ENCODE data around the gene ZNF77. TPM values are rescaled to one million over a fixed set of nuclear protein-coding genes. Genes with fewer than 3 reads are reported as not detected.
A peak's percentile ranks its signal among the peaks of the same experiment; 100 is the strongest.
"Not testable (repeated sequence)": the region's sequence is repeated elsewhere in the genome, so short reads cannot be mapped to it uniquely, and the experiment has no call there.

The ZNF77 gene
- total RNA-seq, result 1 to 10 TPM; 4.0 to 4.2 TPM

- Mint-ChIP-seq H3K4me1 (peaks cover 43% of the 10 kb centered on the region), H3K27me3 (no peaks in the 10 kb centered on the region), H3K27ac (peak within 1 kb of the TSS; percentile 86), H3K9me3 (no peaks in the 10 kb centered on the region), H3K36me3 (ENCODE audit: low read depth) (peaks cover 15% of the 10 kb centered on the region), H3K4me3 (peak within 1 kb of the TSS; percentile 90)
- ChIA-PET CTCF (no interaction called here), POLR2A (no interaction called here)
- DNase-seq, result peak; percentile 99
Measured at GRCh38 chr19:2944775-2945574, at the start of gene ZNF77. Gene ZNF77 (minus strand): TSS chr19:2944971. CDS start chr19:2944840, 131 bp downstream.

DNA sequence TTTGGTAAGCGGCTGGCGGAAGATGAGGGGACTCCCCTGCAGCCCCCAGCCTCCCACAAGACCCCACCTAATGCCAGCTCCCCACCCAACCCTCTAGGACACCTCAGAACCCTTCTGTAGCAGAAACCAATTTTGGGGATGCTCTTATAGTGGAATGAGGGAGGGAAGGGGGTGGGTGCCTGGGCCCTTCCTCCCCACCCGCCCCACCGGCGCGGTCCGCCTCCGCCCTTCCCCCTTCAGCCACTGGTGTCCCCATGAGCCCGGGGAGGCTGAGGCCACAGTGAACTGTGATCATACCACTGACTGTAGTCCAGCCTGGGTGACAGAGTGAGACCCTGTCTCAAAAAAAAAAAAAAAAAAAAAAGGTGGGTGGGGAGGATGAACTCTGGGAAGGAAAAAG is 48.8 kb upstream of the ZNF77 start:
- no peaks in the 10 kb centered on the region for H3K36me3 Mint-ChIP-seq (ENCODE audit: low read depth)
- no peaks in the 10 kb centered on the region for H3K9me3 Mint-ChIP-seq
- no peak for DNase-seq
- CTCF ChIA-PET, result no interaction called here
- no peak overlapping the region for H3K4me3 Mint-ChIP-seq
- POLR2A ChIA-PET, result no interaction called here
- no peaks in the 10 kb centered on the region for H3K27me3 Mint-ChIP-seq
- no peaks in the 10 kb centered on the region for H3K4me1 Mint-ChIP-seq
- H3K27ac Mint-ChIP-seq, result no peak overlapping the region

GRCh38 chr19:2992958-2993357 is 48.2 kb upstream of the ZNF77 start:
- H3K4me1 Mint-ChIP-seq, result no peaks in the 10 kb centered on the region
- DNase-seq, result no peak
- H3K9me3 Mint-ChIP-seq, result no peaks in the 10 kb centered on the region
- POLR2A ChIA-PET, result no interaction called here
- H3K36me3 Mint-ChIP-seq (ENCODE audit: low read depth), result no peaks in the 10 kb centered on the region
- CTCF ChIA-PET, result no interaction called here
- no peak overlapping the region for H3K4me3 Mint-ChIP-seq
- no peaks in the 10 kb centered on the region for H3K27me3 Mint-ChIP-seq
- H3K27ac Mint-ChIP-seq, result no peak overlapping the region

- H3K4me1 Mint-ChIP-seq; DNase-seq; H3K4me3 Mint-ChIP-seq; CTCF ChIA-PET; H3K27me3 Mint-ChIP-seq; H3K36me3 Mint-ChIP-seq (ENCODE audit: low read depth); POLR2A ChIA-PET; H3K9me3 Mint-ChIP-seq; H3K27ac Mint-ChIP-seq: not testable (repeated sequence)
Measured at GRCh38 chr19:2992333-2992732, 47.6 kb upstream of the ZNF77 start.

GRCh38 chr19:2989236-2989946 is 44.6 kb upstream of the ZNF77 start:
- Mint-ChIP-seq H3K4me3 (no peak overlapping the region), H3K36me3 (ENCODE audit: low read depth) (no peaks in the 10 kb centered on the region), H3K27me3 (peaks cover 4% of the 10 kb centered on the region), H3K9me3 (no peaks in the 10 kb centered on the region), H3K27ac (no peak overlapping the region), H3K4me1 (no peaks in the 10 kb centered on the region)
- no peak for DNase-seq
- CTCF ChIA-PET, result interaction anchor here (1.6 kb wide), 1 partner anchor 114 kb away, joined by 5 read pairs; no protein-coding TSS in a partner anchor
- POLR2A ChIA-PET, result interaction anchor here (0.6 kb wide), 1 partner anchor 33 kb away, joined by 3 read pairs; no protein-coding TSS in a partner anchor

- CTCF ChIA-PET, result interaction anchor here (1.6 kb wide), 1 partner anchor 115 kb away, joined by 5 read pairs; no protein-coding TSS in a partner anchor
- peaks cover 6% of the 10 kb centered on the region for H3K27me3 Mint-ChIP-seq
- H3K9me3 Mint-ChIP-seq, result no peaks in the 10 kb centered on the region
- no peaks in the 10 kb centered on the region for H3K36me3 Mint-ChIP-seq (ENCODE audit: low read depth)
- DNase-seq, result no peak
- H3K27ac Mint-ChIP-seq, result no peak overlapping the region
- H3K4me3 Mint-ChIP-seq, result no peak overlapping the region
- no peaks in the 10 kb centered on the region for H3K4me1 Mint-ChIP-seq
- POLR2A ChIA-PET, result no interaction called here
Measured at GRCh38 chr19:2988568-2988967, 43.8 kb upstream of the ZNF77 start.

GRCh38 chr19:2987797-2988196 is 43.0 kb upstream of the ZNF77 start:
- ChIA-PET POLR2A (interaction anchor here (1.9 kb wide), 1 partner anchor 10 kb away, joined by 8 read pairs; the partner anchor contains the start of gene TLE6), CTCF (interaction anchor here (1.6 kb wide), 1 partner anchor 116 kb away, joined by 5 read pairs; no protein-coding TSS in a partner anchor)
- Mint-ChIP-seq H3K4me3 (no peak overlapping the region), H3K27me3 (peaks cover 13% of the 10 kb centered on the region), H3K9me3 (no peaks in the 10 kb centered on the region), H3K27ac (no peak overlapping the region), H3K4me1 (no peaks in the 10 kb centered on the region), H3K36me3 (ENCODE audit: low read depth) (no peaks in the 10 kb centered on the region)
- no peak for DNase-seq

DNA sequence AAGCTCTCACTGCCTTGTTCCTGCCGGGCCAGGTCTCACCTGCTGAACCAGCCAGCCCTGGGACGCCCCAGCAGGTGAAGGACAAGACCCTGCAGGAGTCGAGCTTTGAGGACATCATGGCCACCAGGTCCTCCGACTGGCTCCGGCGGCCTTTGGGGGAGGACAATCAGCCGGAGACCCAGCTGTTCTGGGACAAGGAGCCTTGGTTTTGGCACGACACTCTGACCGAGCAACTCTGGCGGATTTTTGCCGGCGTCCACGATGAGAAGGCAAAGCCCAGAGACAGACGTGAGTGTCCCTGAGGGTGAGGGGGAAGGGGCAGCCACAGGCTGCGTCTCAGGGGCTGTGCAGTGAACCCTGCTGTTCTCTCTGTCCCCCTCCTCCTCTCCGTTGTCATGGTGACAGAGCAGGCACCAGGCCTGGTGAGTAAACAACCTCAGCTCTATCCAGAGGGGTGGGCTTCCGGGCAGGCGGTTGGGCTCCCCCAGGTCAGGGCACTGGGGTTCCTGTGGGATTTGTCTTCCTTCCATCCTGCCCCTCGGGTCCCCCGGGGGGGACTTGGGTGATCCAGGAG is 42.3 kb upstream of the ZNF77 start:
- POLR2A ChIA-PET, result interaction anchor here (0.5 to 1.9 kb wide), 2 partner anchors 10 to 258 kb away, joined by 3 to 8 read pairs; partner anchors contain the start of gene TLE6
- no peak overlapping the region for H3K27ac Mint-ChIP-seq
- CTCF ChIA-PET, result no interaction called here
- peaks cover 13% of the 10 kb centered on the region for H3K27me3 Mint-ChIP-seq
- H3K4me3 Mint-ChIP-seq, result no peak overlapping the region
- no peaks in the 10 kb centered on the region for H3K9me3 Mint-ChIP-seq
- no peaks in the 10 kb centered on the region for H3K36me3 Mint-ChIP-seq (ENCODE audit: low read depth)
- no peaks in the 10 kb centered on the region for H3K4me1 Mint-ChIP-seq
- no peak for DNase-seq

GRCh38 chr19:2984215-2984528 is 39.4 kb upstream of the ZNF77 start:
- Mint-ChIP-seq H3K4me1 (no peaks in the 10 kb centered on the region), H3K4me3 (no peak overlapping the region), H3K9me3 (no peaks in the 10 kb centered on the region), H3K27me3 (peaks cover 17% of the 10 kb centered on the region), H3K27ac (no peak overlapping the region), H3K36me3 (ENCODE audit: low read depth) (no peaks in the 10 kb centered on the region)
- DNase-seq, result no peak
- CTCF ChIA-PET, result no interaction called here
- POLR2A ChIA-PET, result no interaction called here

GRCh38 chr19:2983351-2984214 is 38.8 kb upstream of the ZNF77 start:
- CTCF ChIA-PET, result no interaction called here
- Mint-ChIP-seq H3K27me3 (peaks cover 17% of the 10 kb centered on the region), H3K36me3 (ENCODE audit: low read depth) (no peaks in the 10 kb centered on the region), H3K4me3 (no peak overlapping the region), H3K4me1 (no peaks in the 10 kb centered on the region), H3K9me3 (no peaks in the 10 kb centered on the region), H3K27ac (no peak overlapping the region)
- no peak for DNase-seq
- POLR2A ChIA-PET, result interaction anchor here (0.6 kb wide), 1 partner anchor 307 kb away, joined by 3 read pairs; no protein-coding TSS in a partner anchor

DNA sequence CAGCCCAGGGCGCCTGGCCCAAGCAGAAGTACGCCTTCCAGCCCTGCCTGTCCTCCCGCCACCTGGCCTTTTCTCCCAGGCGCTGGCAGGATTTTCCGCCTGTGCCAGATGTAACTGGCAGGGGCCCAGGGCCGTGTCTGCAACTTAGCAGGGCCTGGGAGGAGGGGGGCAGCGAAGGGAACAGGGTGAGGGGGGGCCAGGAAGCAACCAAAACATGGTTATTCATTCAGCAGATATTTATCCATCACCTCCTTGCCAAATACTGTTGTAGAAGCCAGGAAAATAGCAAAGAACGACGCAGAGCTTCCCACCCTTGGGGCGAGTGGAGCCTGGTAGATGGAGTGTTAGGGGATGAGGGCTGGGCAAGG is 38.2 kb upstream of the ZNF77 start:
- ChIA-PET CTCF (no interaction called here), POLR2A (interaction anchor here (0.6 kb wide), 1 partner anchor 306 kb away, joined by 3 read pairs; no protein-coding TSS in a partner anchor)
- no peak overlapping the region for H3K4me3 Mint-ChIP-seq
- H3K36me3 Mint-ChIP-seq (ENCODE audit: low read depth), result no peaks in the 10 kb centered on the region
- H3K27me3 Mint-ChIP-seq, result peaks cover 17% of the 10 kb centered on the region
- H3K4me1 Mint-ChIP-seq, result no peaks in the 10 kb centered on the region
- H3K27ac Mint-ChIP-seq, result no peak overlapping the region
- no peaks in the 10 kb centered on the region for H3K9me3 Mint-ChIP-seq
- DNase-seq, result no peak

DNA sequence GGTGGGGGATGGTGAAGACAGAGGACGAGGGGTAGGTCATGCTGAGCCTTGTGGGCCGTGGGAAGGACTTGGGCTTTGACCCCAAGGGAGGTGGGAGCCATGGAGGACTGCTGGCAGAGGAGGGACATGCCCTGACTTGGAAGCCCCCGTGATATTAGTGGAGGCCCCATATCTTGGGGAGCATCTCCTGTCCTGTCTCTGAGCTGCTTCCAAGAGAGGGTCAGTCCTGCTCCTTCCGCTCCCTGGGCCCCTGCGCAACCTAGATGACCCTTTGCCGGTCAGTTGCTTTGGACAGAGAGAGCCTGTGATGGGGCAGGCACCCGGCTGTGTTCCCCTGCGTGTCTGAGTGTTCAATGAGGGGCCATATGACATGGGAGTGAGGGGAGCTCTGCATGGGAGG is 37.8 kb upstream of the ZNF77 start:
- POLR2A ChIA-PET, result no interaction called here
- DNase-seq, result no peak
- Mint-ChIP-seq H3K27ac (no peak overlapping the region), H3K27me3 (peaks cover 17% of the 10 kb centered on the region), H3K9me3 (no peaks in the 10 kb centered on the region), H3K4me1 (peaks cover 3% of the 10 kb centered on the region), H3K4me3 (no peak overlapping the region), H3K36me3 (ENCODE audit: low read depth) (no peaks in the 10 kb centered on the region)
- CTCF ChIA-PET, result no interaction called here

- no peak for DNase-seq
- peaks cover 8% of the 10 kb centered on the region for H3K4me1 Mint-ChIP-seq
- H3K27ac Mint-ChIP-seq, result no peak overlapping the region
- CTCF ChIA-PET, result interaction anchor here (1.0 to 1.1 kb wide), 2 partner anchors 31 to 122 kb away, joined by 3 read pairs; no protein-coding TSS in a partner anchor
- POLR2A ChIA-PET, result no interaction called here
- no peak overlapping the region for H3K4me3 Mint-ChIP-seq
- H3K27me3 Mint-ChIP-seq, result peaks cover 15% of the 10 kb centered on the region
- H3K36me3 Mint-ChIP-seq (ENCODE audit: low read depth), result no peaks in the 10 kb centered on the region
- no peaks in the 10 kb centered on the region for H3K9me3 Mint-ChIP-seq
Measured at GRCh38 chr19:2981898-2982297, 37.1 kb upstream of the ZNF77 start.
